ENCODE results near the gene PRX.
A peak's percentile ranks its signal among the peaks of the same experiment; 100 is the strongest.
"Not testable (repeated sequence)": the region's sequence is repeated elsewhere in the genome, so short reads cannot be mapped to it uniquely, and the experiment has no call there.

PRX gene

DNA sequence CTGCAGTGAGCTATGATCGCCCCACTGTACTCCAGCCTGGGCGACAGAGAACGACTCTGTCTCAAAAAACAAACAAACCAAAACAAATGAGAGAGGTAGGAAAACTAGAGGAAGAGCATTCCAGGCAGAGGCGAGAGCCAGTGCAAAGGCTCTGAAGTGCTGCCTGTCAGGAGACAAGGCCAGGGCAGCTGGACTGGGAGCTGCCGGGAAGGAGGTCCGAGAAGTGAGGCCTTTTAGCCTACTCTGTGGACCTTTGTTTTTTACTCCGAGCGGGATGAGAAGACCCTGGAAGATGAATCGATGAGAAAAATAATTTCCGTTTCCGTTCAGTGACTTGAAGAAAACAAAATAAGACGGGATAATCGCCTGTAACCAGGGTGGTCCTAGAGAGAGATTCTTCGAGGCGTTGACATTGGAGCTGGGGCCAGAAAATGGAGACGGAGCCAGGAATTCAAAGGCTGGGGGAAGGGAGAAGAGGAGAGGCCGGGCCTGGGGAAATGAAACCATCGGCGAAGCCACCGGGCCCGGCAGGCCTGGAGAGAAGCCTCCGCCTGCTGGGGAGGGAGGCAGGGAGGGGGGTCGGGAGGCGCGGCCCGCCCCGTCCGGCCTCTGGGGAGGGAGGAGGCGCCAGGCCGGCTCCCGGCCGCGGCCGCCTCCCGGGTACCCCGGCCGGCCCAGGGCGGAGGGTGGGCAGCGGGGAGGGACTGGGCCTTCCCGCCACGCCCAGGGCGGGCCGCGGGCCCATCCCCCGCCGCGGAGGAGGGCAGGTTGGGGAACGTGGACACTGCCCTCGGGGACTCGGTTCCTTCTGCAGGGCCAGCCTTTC is 20.4 kb upstream of the PRX start:
- DNase-seq: peak; percentile 93

GRCh38 chr19:40432760-40433159 is 19.6 kb upstream of the PRX start:
- DNase-seq: not testable (repeated sequence)

- DNase-seq: no peak
These were observed 18.5 kb upstream of the PRX start for GRCh38 chr19:40431698-40432097.

- DNase-seq: not testable (repeated sequence)
These were observed 17.1 kb upstream of the PRX start for GRCh38 chr19:40430242-40430641.

DNA sequence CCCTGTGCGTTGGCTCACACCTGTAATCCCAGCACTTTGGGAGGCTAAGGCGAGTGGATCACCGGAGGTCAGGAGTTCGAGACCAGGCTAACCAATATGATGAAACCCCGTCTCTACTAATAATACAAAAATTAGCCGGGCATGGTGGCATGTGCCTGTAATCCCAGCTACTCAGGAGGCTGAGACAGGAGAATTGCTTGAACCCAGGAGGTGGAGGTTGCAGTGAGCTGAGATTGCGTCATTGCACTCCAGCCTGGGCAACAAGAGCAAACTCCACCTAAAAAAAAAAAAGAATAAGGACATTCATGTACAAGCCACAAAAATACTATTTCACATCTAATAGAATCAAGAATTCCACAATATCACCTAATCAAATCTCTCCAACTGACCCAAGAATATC is 15.0 kb upstream of the PRX start:
- DNase-seq: not testable (repeated sequence)

DNA sequence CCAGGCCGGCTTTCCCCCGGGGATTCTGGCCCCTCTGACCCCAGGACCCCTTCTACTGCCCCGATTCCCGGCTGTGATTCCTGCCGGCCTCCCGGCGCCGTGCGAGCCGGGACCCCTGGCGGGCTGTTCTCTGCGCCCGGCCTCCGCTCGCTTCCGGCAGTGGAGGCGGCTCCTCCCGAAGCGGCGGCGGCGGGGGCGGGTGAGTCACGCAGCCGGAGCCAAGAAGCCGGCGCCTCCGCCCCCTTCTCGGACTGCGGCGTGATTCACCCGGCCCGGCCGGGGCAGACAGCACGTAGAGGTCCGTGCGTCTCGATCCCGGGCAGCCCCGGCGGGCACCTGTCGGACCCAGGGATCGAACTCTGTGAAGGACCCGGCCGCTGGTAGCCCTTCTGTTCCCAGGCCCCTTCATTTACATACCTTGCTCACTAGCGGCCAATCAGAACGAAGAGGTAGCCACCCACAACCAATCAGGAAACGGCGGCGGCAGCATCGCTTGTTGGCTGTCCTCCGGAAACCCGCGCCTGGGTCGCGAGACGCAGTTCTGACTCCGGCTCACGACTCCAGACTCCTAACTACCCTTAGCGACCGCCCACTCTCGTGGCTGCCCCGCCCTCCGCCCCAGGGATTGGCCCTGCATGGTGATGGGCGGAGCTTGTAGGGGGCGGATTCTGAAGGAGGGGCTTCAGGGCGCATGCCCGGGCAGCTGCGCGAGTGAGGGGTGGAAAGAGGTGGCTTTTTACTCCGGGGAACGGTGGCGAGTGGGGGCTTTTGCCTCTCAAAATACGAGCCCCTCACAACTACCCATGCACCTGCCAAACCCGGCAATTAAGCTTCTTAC is 12.5 kb upstream of the PRX start, which contains the start of gene SERTAD1:
Gene SERTAD1 (minus strand): TSS at position 543 of the 838 bp plus-strand sequence. CDS start 2,446 bp downstream, outside the sequence.
- peak; percentile 100 for DNase-seq

DNA sequence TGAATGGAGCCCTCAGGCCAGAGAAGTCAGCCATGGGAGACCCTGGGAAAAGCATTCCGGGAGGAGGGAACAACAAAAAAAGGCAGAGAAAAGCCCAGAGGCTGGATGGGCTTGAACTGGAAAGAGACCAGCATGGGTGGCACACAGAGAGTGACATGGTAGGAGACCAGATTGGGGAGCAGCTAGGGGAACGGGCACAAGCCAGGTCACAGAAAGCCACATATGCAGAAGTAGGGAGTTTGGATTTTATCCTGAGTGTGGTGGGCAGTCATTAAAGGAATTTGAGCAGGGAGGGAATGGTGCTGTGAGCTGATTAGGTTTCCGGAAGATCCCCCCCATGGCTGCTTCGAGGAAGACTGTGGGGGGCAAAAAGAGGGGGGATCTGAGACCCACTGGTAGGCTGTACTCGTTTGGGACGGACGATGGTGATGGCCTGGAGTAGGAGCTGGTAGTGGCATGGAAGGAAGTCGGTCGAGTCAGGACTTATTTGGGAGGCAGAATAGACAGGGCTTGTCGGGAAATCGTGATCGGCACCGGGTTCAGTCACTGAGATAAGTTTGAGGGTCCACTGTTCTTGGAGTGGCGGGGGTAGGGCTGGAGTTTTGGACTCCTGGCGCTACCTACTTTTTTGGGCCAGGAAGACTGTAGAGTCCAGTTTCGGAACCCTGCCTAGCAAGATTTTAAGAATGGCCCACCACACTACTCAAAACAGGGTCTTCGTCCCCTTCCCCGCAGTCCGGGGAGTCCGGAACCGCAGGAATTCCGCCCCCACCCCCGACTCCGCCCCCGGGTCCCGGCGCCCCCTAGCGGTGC is 11.7 kb upstream of the PRX start:
- DNase-seq: no peak

GRCh38 chr19:40423938-40424337 is 10.8 kb upstream of the PRX start:
- DNase-seq: no peak

DNA sequence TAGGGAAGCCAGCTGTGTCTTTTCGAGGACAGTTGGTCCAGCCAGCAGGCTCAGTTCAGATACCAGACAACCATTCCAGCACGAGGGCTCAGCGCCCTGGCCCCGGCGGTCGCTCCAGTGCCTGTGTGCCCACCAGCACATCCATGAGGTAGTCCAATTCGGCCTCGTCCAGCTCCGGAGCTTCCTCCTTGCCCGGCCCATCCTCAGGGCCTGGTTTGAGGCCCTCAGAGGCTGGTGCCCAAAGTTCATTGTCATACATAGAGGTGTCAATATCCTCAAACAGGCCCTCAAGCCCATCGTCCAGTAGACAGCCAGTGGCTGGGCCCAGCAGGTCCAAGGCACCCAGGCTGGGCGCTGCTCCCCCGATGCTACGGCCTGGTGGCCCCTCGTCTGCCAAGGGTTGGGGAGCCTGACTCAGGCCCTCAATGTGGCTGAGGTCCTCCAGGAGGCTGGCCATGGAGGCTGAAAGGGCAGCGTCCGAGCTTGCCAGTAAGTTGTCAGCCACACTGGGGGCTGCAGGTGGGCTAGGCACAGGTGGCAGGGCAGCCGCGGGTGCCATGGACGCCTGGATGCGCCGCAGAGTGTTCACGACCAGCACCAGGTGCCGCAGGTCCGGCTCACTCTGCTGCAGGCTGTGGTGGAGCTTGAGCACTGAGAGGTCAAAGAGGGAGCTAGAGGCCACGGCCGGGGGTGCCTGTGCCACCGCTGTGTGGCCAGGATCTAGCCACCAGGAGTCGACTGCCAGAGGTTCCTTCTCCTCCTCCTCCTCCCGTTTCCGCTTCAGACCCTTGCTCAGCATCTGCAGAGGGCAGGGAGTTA is 9.8 kb upstream of the PRX start:
- no peak for DNase-seq

GRCh38 chr19:40421993-40422747 is 9.0 kb upstream of the PRX start:
- DNase-seq: no peak

GRCh38 chr19:40420766-40421765 is 7.9 kb upstream of the PRX start:
- peak; percentile 96 for DNase-seq

- no peak for DNase-seq
These were observed 7.2 kb upstream of the PRX start for GRCh38 chr19:40420451-40420765.

- no peak for DNase-seq
These were observed 6.6 kb upstream of the PRX start for GRCh38 chr19:40419780-40420179.

DNA sequence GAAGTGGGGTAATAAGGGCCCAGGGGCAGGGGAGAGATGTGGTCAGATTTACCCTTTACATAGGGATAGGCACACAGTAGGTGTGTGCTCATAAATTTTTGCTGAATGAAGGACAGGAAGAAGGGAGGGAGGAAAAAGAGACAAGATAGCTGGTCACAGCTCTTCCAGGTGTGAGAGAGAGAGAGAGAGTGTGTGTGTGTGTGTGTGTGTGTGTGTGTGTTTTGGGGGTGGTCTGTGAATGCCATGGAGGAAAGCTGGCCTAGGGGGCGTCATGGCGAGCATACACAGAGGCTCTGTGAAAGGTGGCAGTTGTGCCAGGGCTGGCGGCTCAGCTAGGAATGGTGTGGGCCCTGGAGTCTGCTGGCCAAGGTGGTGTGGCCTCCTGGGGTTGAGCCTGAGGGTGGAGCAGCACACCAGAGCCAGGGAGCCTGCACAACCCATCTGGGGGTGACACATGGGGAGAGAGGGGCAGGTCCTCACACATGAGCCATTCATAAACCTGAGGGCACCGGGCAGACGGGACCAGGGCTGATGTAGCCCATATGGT is 6.0 kb upstream of the PRX start:
- DNase-seq: no peak

- DNase-seq: no peak
These were observed 4.9 kb upstream of the PRX start for GRCh38 chr19:40418040-40418439.

DNA sequence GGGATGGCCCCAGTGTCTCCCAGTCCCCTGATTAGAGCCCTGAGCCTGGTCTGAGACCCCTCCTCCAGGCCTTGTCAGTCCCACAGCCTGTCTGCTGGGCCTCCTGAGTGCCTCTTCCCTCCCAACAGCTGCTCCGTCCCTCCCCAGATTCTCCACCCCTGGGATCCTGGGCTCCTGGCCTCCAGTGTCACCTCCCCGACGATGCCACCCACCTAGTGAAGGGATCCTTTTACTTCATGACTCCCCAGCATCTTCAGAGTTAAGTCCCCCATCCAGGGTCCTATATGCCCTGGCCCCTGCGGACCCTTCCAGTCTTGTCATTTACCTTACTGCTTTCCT is 4.4 kb upstream of the PRX start:
- no peak for DNase-seq

- DNase-seq: peak; percentile 65
These were observed 3.9 kb upstream of the PRX start for GRCh38 chr19:40416918-40417642.

DNA sequence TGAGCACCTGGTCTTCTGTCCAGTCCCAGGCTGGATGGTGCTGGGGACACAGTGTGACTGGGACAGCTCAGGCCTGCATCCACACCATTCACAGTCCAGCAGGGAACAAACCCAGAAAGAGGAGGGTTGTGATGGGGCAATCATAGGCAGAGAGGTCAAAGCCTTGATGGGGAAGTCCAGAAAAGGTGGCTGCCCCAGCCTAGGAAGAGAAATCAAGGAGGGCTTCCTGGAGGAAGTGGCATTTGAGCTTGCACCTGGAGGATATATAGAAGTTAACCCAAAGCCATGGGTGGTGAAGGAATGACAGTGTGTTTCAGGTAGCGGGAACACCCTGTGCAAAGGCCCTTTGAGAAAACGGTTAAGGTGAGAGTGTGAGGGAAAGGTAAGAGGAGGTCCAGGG is 2.6 kb upstream of the PRX start:
- DNase-seq: no peak

All from right forelimb (tissue), 1 donor.